Dermis blood vessel endothelial cell (primary cell): Measurements from ENCODE around the gene ZP4. TPM values are rescaled to one million over a fixed set of nuclear protein-coding genes. Genes with fewer than 3 reads are reported as not detected.
"Not testable (repeated sequence)": the region's sequence is repeated elsewhere in the genome, so short reads cannot be mapped to it uniquely, and the experiment has no call there.

Source experiments
- DNase-seq: peaks from one replicate; pipeline ENCODE4 v3.0.0; 2010
- total RNA-seq: library from RNA; depleted of rRNA; stranded (reverse); fragments of >200 nt; gene quantifications from 2 replicates; pipeline ENCODE4 v1.2.3, GENCODE V29; 2014

ZP4 gene
- total RNA-seq, 1 donor from 2014 or later, result not detected

- DNase-seq, result no peak
Measured at GRCh38 chr1:237873487-237874211, 17.1 kb downstream of the ZP4 start.

GRCh38 chr1:237868817-237869600 is 21.7 kb downstream of the ZP4 start:
- DNase-seq, result no peak

- DNase-seq, result no peak
Measured at GRCh38 chr1:237867380-237867888, 23.3 kb downstream of the ZP4 start.

GRCh38 chr1:237864338-237865244 is 26.1 kb downstream of the ZP4 start:
- DNase-seq, result no peak

GRCh38 chr1:237863234-237863633 is 27.5 kb downstream of the ZP4 start:
- no peak for DNase-seq

- no peak for DNase-seq
Measured at GRCh38 chr1:237861944-237862343, 28.8 kb downstream of the ZP4 start.

GRCh38 chr1:237858992-237859391 is 31.7 kb downstream of the ZP4 start:
- DNase-seq, result no peak

GRCh38 chr1:237857455-237857854 is 33.3 kb downstream of the ZP4 start:
- no peak for DNase-seq

GRCh38 chr1:237852342-237852741 is 38.4 kb downstream of the ZP4 start:
- DNase-seq, result no peak

- no peak for DNase-seq
Measured at GRCh38 chr1:237851210-237851845, 39.4 kb downstream of the ZP4 start.

- not testable (repeated sequence) for DNase-seq
Measured at GRCh38 chr1:237843516-237843915, 47.2 kb downstream of the ZP4 start.

GRCh38 chr1:237841485-237841884 is 49.2 kb downstream of the ZP4 start:
- no peak for DNase-seq

GRCh38 chr1:237838904-237839534 is 51.7 kb downstream of the ZP4 start:
- DNase-seq, result no peak

- no peak for DNase-seq
Measured at GRCh38 chr1:237838320-237838719, 52.4 kb downstream of the ZP4 start.

- no peak for DNase-seq
Measured at GRCh38 chr1:237834461-237834860, 56.3 kb downstream of the ZP4 start.

GRCh38 chr1:237834048-237834447 is 56.7 kb downstream of the ZP4 start:
- no peak for DNase-seq

GRCh38 chr1:237832858-237833257 is 57.9 kb downstream of the ZP4 start:
- no peak for DNase-seq
